GM12878 (cell line): ENCODE data around the gene MTRF1L. TPM values are rescaled to one million over a fixed set of nuclear protein-coding genes. Genes with fewer than 3 reads are reported as not detected.

ENCODE experiments used
- ATAC-seq: fragments of 200-7000 bp; cut with Tn5 transposase; 3 replicates; pipeline ENCODE4 v1.9.1; 2020; ENCODE audit warnings: mild to moderate bottlenecking, moderate library complexity
- BruUV-seq: library from RNA; stranded (reverse); fragments of 400-500 nt; replicated peaks from 2 replicates; lab custom pipeline; 2021; lab: Mats Ljungman, UMichigan
- CTCF ChIA-PET: fragments of 300-600 bp; sonication (Branson Sonifier 250); formaldehyde crosslinking; extraction: SDS; loops from one replicate; lab custom pipeline; 2021; ENCODE audit warnings: inconsistent platforms; lab: Yijun Ruan, JAX
- POLR2A ChIA-PET: fragments of 350-600 bp; formaldehyde crosslinking; extraction: SDS; loops from one replicate; lab custom pipeline; 2021; ENCODE audit warnings: inconsistent platforms; lab: Charles Lee
- RAD21 ChIA-PET: fragments of 300-600 bp; sonication (Branson Sonifier 250); formaldehyde crosslinking; loops from one replicate; lab custom pipeline; 2023; ENCODE audit warnings: antibody characterized with exemption; ENCODE audit not compliant: unreplicated experiment; lab: Charles Lee
- SMC1A ChIA-PET: fragments of 300-600 bp; sonication (Branson Sonifier 250); formaldehyde crosslinking; loops from one replicate; lab custom pipeline; 2023; ENCODE audit not compliant: unreplicated experiment, uncharacterized antibody; lab: Charles Lee
- DNase-seq: peaks from one replicate; pipeline ENCODE4 v3.0.0-alpha.2; 2011; ENCODE audit warnings: low read depth, low spot score
- FAIRE-seq: peaks from 3 replicates; lab custom pipeline; 2011; peaks lifted over from hg19 to GRCh38; lab: Jason Lieb, UNC
- H2AFZ ChIP-seq: 2 replicates; pipeline ENCODE4 v1.6.0; 2011; ENCODE audit warnings: low read depth, low read length, control low read depth; ENCODE audit not compliant: control insufficient read depth
- H3K27ac ChIP-seq: 2 replicates; pipeline ENCODE4 v1.5.1; 2011; ENCODE audit warnings: control low read depth; ENCODE audit not compliant: control insufficient read depth, insufficient read depth
- H3K27me3 ChIP-seq, 2 experiments: replicated peaks in 1 of 2; 2 replicates each; pipeline versions ENCODE4 v1.6.0 to v1.6.1; 2011; ENCODE audit warnings: low read length in 1 of 2; ENCODE audit not compliant: control insufficient read depth in 2 of 2, insufficient read depth in 2 of 2
- H3K36me3 ChIP-seq, 2 experiments: 2 replicates each; pipeline ENCODE4 v1.5.1; 2011; ENCODE audit warnings: low read length in 1 of 2; ENCODE audit not compliant: control insufficient read depth in 2 of 2, insufficient read depth in 2 of 2
- H3K4me1 ChIP-seq: 2 replicates; pipeline ENCODE4 v1.6.1; 2011; ENCODE audit warnings: mild to moderate bottlenecking, low read length, moderate library complexity, mixed read lengths; ENCODE audit not compliant: control insufficient read depth, insufficient read depth
- H3K4me2 ChIP-seq: 2 replicates; pipeline ENCODE4 v1.6.0; 2011; ENCODE audit warnings: control low read depth; ENCODE audit not compliant: control insufficient read depth, insufficient read depth
- H3K4me3 ChIP-seq: fragments of 200-600 bp; sonication (generic); 2 replicates; pipeline ENCODE4 v1.5.1; 2016
- H3K79me2 ChIP-seq: 2 replicates; pipeline ENCODE4 v1.6.0; 2011; ENCODE audit warnings: low read length; ENCODE audit not compliant: control insufficient read depth, insufficient read depth
- H3K9ac ChIP-seq: 2 replicates; pipeline ENCODE4 v1.8.0; 2011; ENCODE audit warnings: low read length, control low read depth, mixed read lengths; ENCODE audit not compliant: control insufficient read depth, insufficient read depth
- H3K9me3 ChIP-seq: replicated peaks from 3 replicates; pipeline ENCODE4 v1.5.1; 2011; ENCODE audit warnings: mild to moderate bottlenecking, low read length; ENCODE audit not compliant: control insufficient read depth, insufficient read depth
- H4K20me1 ChIP-seq: 2 replicates; pipeline ENCODE4 v1.6.0; 2011; ENCODE audit not compliant: control insufficient read depth, insufficient read depth
- BCL3 ChIP-seq: IDR thresholded peaks from 2 replicates; pipeline ENCODE4 v1.6.1; 2011; ENCODE audit warnings: borderline replicate concordance, low read depth, mild to moderate bottlenecking, moderate library complexity, low read length; ENCODE audit not compliant: insufficient read depth, poor library complexity, severe bottlenecking
- BHLHE40 ChIP-seq, 2 experiments: fragments of 450-650 bp in 1 of 2; IDR thresholded peaks; 2 replicates each; pipeline ENCODE4 v1.6.1; 2011 to 2017; ENCODE audit warnings: low read depth in 2 of 2, borderline replicate concordance in 1 of 2, improper control_type of control experiment in 1 of 2, low read length in 1 of 2, mild to moderate bottlenecking in 1 of 2
- EGR1 ChIP-seq, 2 experiments: IDR thresholded peaks; 1 replicate in 1 of 2; 2 replicates in 1 of 2; pipeline ENCODE4 v1.6.1; 2011 to 2012; ENCODE audit warnings: low read depth in 2 of 2, low read length in 2 of 2, borderline replicate concordance in 1 of 2, mild to moderate bottlenecking in 1 of 2, moderate library complexity in 1 of 2
- EP300 ChIP-seq, 2 experiments: fragments of 150-350 bp in 1 of 2; IDR thresholded peaks; 2 replicates each; pipeline ENCODE4 v1.6.1; 2011 to 2012; ENCODE audit warnings: low read depth in 2 of 2, low read length in 2 of 2, borderline replicate concordance in 1 of 2, improper control_type of control experiment in 1 of 2, inconsistent platforms in 1 of 2; ENCODE audit not compliant: control insufficient read depth in 1 of 2
- FOS ChIP-seq: IDR thresholded peaks from 3 replicates; pipeline ENCODE4 v1.6.1; 2011; ENCODE audit warnings: borderline replicate concordance; ENCODE audit not compliant: insufficient read length; ENCODE audit errors: extremely low read depth
- GATAD2B ChIP-seq: fragments of 450-650 bp; conservative IDR thresholded peaks from 2 replicates; pipeline ENCODE4 v1.6.1; 2017; ENCODE audit warnings: low read depth, mild to moderate bottlenecking, moderate library complexity
- IRF3 ChIP-seq: fragments of 450-650 bp; IDR thresholded peaks from 2 replicates; pipeline ENCODE4 v1.6.1; 2014; ENCODE audit warnings: mild to moderate bottlenecking
- MAX ChIP-seq: IDR thresholded peaks from 2 replicates; pipeline ENCODE4 v1.6.1; 2012; ENCODE audit warnings: low read depth, low read length, improper control_type of control experiment
- POLR2AphosphoS2 ChIP-seq: IDR thresholded peaks from 2 replicates; pipeline ENCODE4 v1.6.1; 2011; ENCODE audit warnings: low read depth, mild to moderate bottlenecking, low read length, improper control_type of control experiment, moderate library complexity
- POU2F2 ChIP-seq: IDR thresholded peaks from 3 replicates; pipeline ENCODE4 v1.6.1; 2011; ENCODE audit warnings: low read depth, mild to moderate bottlenecking, low read length, borderline replicate concordance
- STAT1 ChIP-seq: fragments of 450-650 bp; conservative IDR thresholded peaks from 2 replicates; pipeline ENCODE4 v1.6.1; 2014; ENCODE audit warnings: antibody characterized with exemption, mild to moderate bottlenecking
- SUZ12 ChIP-seq: fragments of 200-600 bp; sonication (generic); IDR thresholded peaks from one replicate; pipeline ENCODE4 v1.6.1; 2018; ENCODE audit warnings: antibody characterized with exemption, mild to moderate bottlenecking; ENCODE audit not compliant: unreplicated experiment
- ZBTB4 ChIP-seq: fragments of 450-650 bp; formaldehyde crosslinking; IDR thresholded peaks from 2 replicates; pipeline ENCODE4 v1.4.0; 2022; ENCODE audit warnings: mild to moderate bottlenecking, moderate library complexity
- ZNF207 ChIP-seq: fragments of 450-650 bp; IDR thresholded peaks from 2 replicates; pipeline ENCODE4 v1.6.1; 2014; ENCODE audit warnings: antibody characterized with exemption, mild to moderate bottlenecking, borderline replicate concordance
- whole genome bisulfite sequencing: methylation state at CpG from one replicate; pipeline ENCODE4 v1.1.6; 2016; ENCODE audit warnings: low lambda C conversion rate; ENCODE audit not compliant: insufficient replicate concordance, insufficient coverage; ENCODE audit errors: missing lambda C conversion rate; 5-methylcytosine and 5-hydroxymethylcytosine counted together
- in situ Hi-C: fragments of 300-500 bp; cut with MboI; formaldehyde crosslinking; loops from 9 replicates; pipeline ENCODE4 v1.14.3; 2018; ENCODE audit warnings: mixed read lengths
- intact Hi-C: fragments of 100-400 bp; cut with micrococcal nuclease; formaldehyde crosslinking; loops from one replicate; pipeline ENCODE4 v1.14.2; 2022; ENCODE audit not compliant: unreplicated experiment
- polyA plus RNA-seq, 11 experiments: library from polyadenylated mRNA; depleted of rRNA in 4 of 11; unstranded in 6 of 11; stranded (reverse) in 5 of 11; fragments of >200 nt; fragmentation: Nextera tagmentation in 4 of 11; fragmentation: Illumina TruSeq in 1 of 11; extraction: Ambion mirVana in 4 of 11; extraction: Trizol in 1 of 11; gene quantifications; 1 replicate in 1 of 11; 2 replicates in 10 of 11; pipeline versions ENCODE4 v1.2.1 to v1.2.3, GENCODE V29; 2011 to 2016; ENCODE audit warnings: inconsistent platforms in 2 of 11, missing spikeins in 2 of 11, low read depth in 1 of 11
- total RNA-seq, 4 experiments: library from RNA; depleted of rRNA in 3 of 4; stranded (reverse); fragments of >200 nt in 3 of 4; fragmentation: Illumina TruSeq in 1 of 4; extraction: Trizol in 1 of 4; gene quantifications; 2 replicates each; pipeline versions ENCODE4 v1.2.1 to v1.2.3, GENCODE V29; 2013 to 2021

Gene MTRF1L
- total and polyA plus RNA-seq, 10 of the 15 experiments (the other 5 are each of a cell fraction or from before 2014, with no cell fraction given), result 5.1 to 21.6 (median 16.1) TPM

GRCh38 chr6:152980656-152981055 is 21.9 kb downstream of the MTRF1L start (continued):
- no peak for TF ChIP-seq BCL3
- TF ChIP-seq POU2F2, result no peak
- no peak for TF ChIP-seq EGR1 (IDR thresholded peaks at IDR 0.05; ENCODE audit: borderline replicate concordance in 1 of 2, low read depth in 2 of 2, low read length in 2 of 2)
- TF ChIP-seq BHLHE40 (IDR thresholded peaks at IDR 0.05; ENCODE audit: borderline replicate concordance in 1 of 2, low read depth in 2 of 2, low read length in 1 of 2), result no peak
- TF ChIP-seq ZNF207, result no peak
- TF ChIP-seq, all 136 proteins: peak for 0

- in situ Hi-C loops (loop anchor here (25.0 kb wide), 3 partner anchors 1258 to 1758 kb away; partner anchors contain the start of gene SCAF8), intact Hi-C loops (loop anchor here (10.0 kb wide), 1 partner anchor 674 kb away; no protein-coding TSS in a partner anchor)
- H3K4me3 ChIP-seq, result peak overlapping the region; percentile 72; the same call in 1 of the 2 replicates
- peaks cover 94% of the 10 kb centered on the region for H3K79me2 ChIP-seq
- no TSS peak for BruUV-seq
- no peaks in the 10 kb centered on the region for H3K27me3 ChIP-seq
- no peaks in the 10 kb centered on the region; the same call in 1 of the 3 replicates for H3K9me3 ChIP-seq
- CTCF ChIA-PET, result interaction anchor here (0.6 to 1.4 kb wide), 5 partner anchors 9 to 112 kb away, joined by 3 to 6 read pairs (median 3); no protein-coding TSS in a partner anchor
- peaks cover 0 to 15% of the 10 kb centered on the region in 2 experiments; a peak in 2 of 4 replicates for H3K36me3 ChIP-seq
- no peaks in the 10 kb centered on the region for H4K20me1 ChIP-seq
- H3K9ac ChIP-seq, result no peak overlapping the region
- POLR2A ChIA-PET, result interaction anchor here (0.6 to 2.4 kb wide), 3 partner anchors 19 to 816 kb away, joined by 3 to 10 read pairs (median 3); no protein-coding TSS in a partner anchor
- no peak for FAIRE-seq
- RAD21 ChIA-PET, result interaction anchor here (1.3 to 1.6 kb wide), 2 partner anchors 18 to 31 kb away, joined by 3 read pairs; no protein-coding TSS in a partner anchor
- SMC1A ChIA-PET, result interaction anchor here (0.7 to 2.9 kb wide), 2 partner anchors 19 to 22 kb away, joined by 3 to 26 read pairs; no protein-coding TSS in a partner anchor
- no peak for ATAC-seq
- peak overlapping the region; percentile 53; the same call in 1 of the 2 replicates for H3K4me2 ChIP-seq
- no peak for DNase-seq
- 89% methylated on average over 1 of the region's 1 CpG for WGBS
- no peak overlapping the region for H3K27ac ChIP-seq
- no peak overlapping the region for H2AFZ ChIP-seq
- peaks cover 4% of the 10 kb centered on the region; the same call in 1 of the 2 replicates for H3K4me1 ChIP-seq
- TF ChIP-seq SUZ12, result no peak
- TF ChIP-seq MAX, result no peak
- no peak for TF ChIP-seq GATAD2B
- TF ChIP-seq POLR2AphosphoS2, result no peak
- TF ChIP-seq STAT1, result no peak
- no peak for TF ChIP-seq IRF3
- no peak for TF ChIP-seq FOS
- no peak for TF ChIP-seq EP300 (IDR thresholded peaks at IDR 0.05; ENCODE audit: borderline replicate concordance in 1 of 2, control insufficient read depth in 1 of 2, low read depth in 2 of 2, low read length in 2 of 2)
- TF ChIP-seq ZBTB4 (CRISPR knock-in tag), result no peak
These were observed 23.4 kb downstream of the MTRF1L start for GRCh38 chr6:152979116-152979515.
